OCI-LY7 (cell line): ENCODE measurements around the gene ADRA1B. TPM values are rescaled to one million over a fixed set of nuclear protein-coding genes. Genes with fewer than 3 reads are reported as not detected.
A peak's percentile ranks its signal among the peaks of the same experiment; 100 is the strongest.

Experiments used
- BruUV-seq: library from RNA; stranded (reverse); fragments of 400-500 nt; replicated peaks from 2 replicates; lab custom pipeline; 2021; lab: Mats Ljungman, UMichigan
- CTCF ChIA-PET: fragments of 300-600 bp; sonication (Branson Sonifier 250); formaldehyde crosslinking; loops from one replicate; lab custom pipeline; 2022; ENCODE audit warnings: antibody characterized with exemption; ENCODE audit not compliant: unreplicated experiment; lab: Charles Lee
- POLR2A ChIA-PET: fragments of 300-600 bp; sonication (Branson Sonifier 250); formaldehyde crosslinking; loops from one replicate; lab custom pipeline; 2022; ENCODE audit warnings: antibody characterized with exemption; lab: Charles Lee
- DNase-seq: peaks from one replicate; pipeline ENCODE4 v3.0.0-alpha.2; 2015; ENCODE audit warnings: low spot score
- H2AFZ ChIP-seq: fragments of 200-600 bp; sonication (generic), shearing (Covaris generic); 2 replicates; pipeline ENCODE4 v1.6.1; 2014; ENCODE audit warnings: mild to moderate bottlenecking, antibody characterized with exemption, low read length, moderate library complexity
- H3K27ac ChIP-seq: fragments of 200-600 bp; sonication (generic); 2 replicates; pipeline ENCODE4 v1.5.1; 2014; ENCODE audit warnings: mixed run types, low read depth, mild to moderate bottlenecking, moderate library complexity, low read length, inconsistent platforms; ENCODE audit not compliant: poor library complexity, severe bottlenecking
- H3K36me3 ChIP-seq: fragments of 200-600 bp; sonication (generic); 2 replicates; pipeline ENCODE4 v1.6.1; 2014; ENCODE audit warnings: mild to moderate bottlenecking, antibody characterized with exemption, low read length, moderate library complexity, mixed read lengths; ENCODE audit not compliant: insufficient read depth
- H3K4me1 ChIP-seq: fragments of 200-600 bp; sonication (generic); 2 replicates; pipeline ENCODE4 v1.5.1; 2014; ENCODE audit warnings: mild to moderate bottlenecking, low read length; ENCODE audit not compliant: insufficient read depth, poor library complexity, severe bottlenecking
- H3K4me2 ChIP-seq: fragments of 200-600 bp; sonication (generic); 2 replicates; pipeline ENCODE4 v1.6.1; 2014; ENCODE audit warnings: mild to moderate bottlenecking, low read length
- H3K4me3 ChIP-seq: fragments of 200-600 bp; sonication (generic); 2 replicates; pipeline ENCODE4 v1.5.1; 2014; ENCODE audit warnings: mild to moderate bottlenecking, low read depth, low read length; ENCODE audit not compliant: poor library complexity, severe bottlenecking
- H3K79me2 ChIP-seq: fragments of 200-600 bp; sonication (generic); 2 replicates; pipeline ENCODE4 v1.6.1; 2016; ENCODE audit warnings: low read depth, mild to moderate bottlenecking, low read length, moderate library complexity, mixed read lengths; ENCODE audit not compliant: insufficient read depth
- H3K9me2 ChIP-seq: fragments of 200-600 bp; sonication (generic); 2 replicates; pipeline ENCODE4 v1.6.1; 2016; ENCODE audit warnings: mild to moderate bottlenecking, low read length, mixed read lengths; ENCODE audit not compliant: insufficient read depth
- H3K9me3 ChIP-seq: fragments of 200-600 bp; sonication (generic); 2 replicates; pipeline ENCODE4 v1.6.1; 2014; ENCODE audit warnings: mild to moderate bottlenecking, mixed run types, low read length, mixed read lengths
- H4K20me1 ChIP-seq: fragments of 200-600 bp; sonication (generic); 2 replicates; pipeline ENCODE4 v1.6.1; 2014; ENCODE audit warnings: mild to moderate bottlenecking, antibody characterized with exemption, low read length, moderate library complexity, mixed read lengths; ENCODE audit not compliant: insufficient read depth
- CTCF ChIP-seq: fragments of 200-600 bp; sonication (generic); conservative IDR thresholded peaks from 2 replicates; pipeline ENCODE4 v1.5.1; 2014; ENCODE audit warnings: mild to moderate bottlenecking, antibody characterized with exemption, low read length, moderate library complexity, mixed read lengths
- EZH2phosphoT487 ChIP-seq: fragments of 200-600 bp; sonication (generic); IDR thresholded peaks from 2 replicates; pipeline ENCODE4 v1.6.1; 2018; ENCODE audit warnings: low read depth, borderline replicate concordance, mild to moderate bottlenecking, mixed run types, antibody characterized with exemption, low read length, moderate library complexity, mixed read lengths
- intact Hi-C: fragments of 100-400 bp; cut with micrococcal nuclease; formaldehyde crosslinking; loops from one replicate; pipeline ENCODE4 v1.10.0; 2022; ENCODE audit not compliant: unreplicated experiment
- total RNA-seq, 2 experiments: library from RNA; depleted of rRNA in 1 of 2; stranded (reverse); fragments of >200 nt in 1 of 2; shearing (Covaris generic) in 1 of 2; gene quantifications; 2 replicates each; pipeline ENCODE4 v1.2.3, GENCODE V29; 2014 to 2022

ADRA1B gene
- total RNA-seq, 2 experiments from 2014 or later, result not detected

GRCh38 chr5:159963935-159964334, 47.7 kb downstream of the ADRA1B start:
- H3K36me3 ChIP-seq, result no peaks in the 10 kb centered on the region
- H3K9me2 ChIP-seq, result no peaks in the 10 kb centered on the region
- no peaks in the 10 kb centered on the region for H3K79me2 ChIP-seq
- no peak overlapping the region for H2AFZ ChIP-seq
- CTCF ChIA-PET, result no interaction called here
- no peaks in the 10 kb centered on the region for H3K4me1 ChIP-seq
- H4K20me1 ChIP-seq, result no peaks in the 10 kb centered on the region
- intact Hi-C loops, result no loop called here
- H3K4me2 ChIP-seq, result no peak overlapping the region
- H3K9me3 ChIP-seq, result no peaks in the 10 kb centered on the region
- POLR2A ChIA-PET, result interaction anchor here (0.6 to 1.2 kb wide), 3 partner anchors 120 to 687 kb away, joined by 3 to 4 read pairs (median 3); no protein-coding TSS in a partner anchor
- no peak overlapping the region for H3K27ac ChIP-seq
- no peak for DNase-seq
- TF ChIP-seq EZH2phosphoT487 (no peak), CTCF (no peak)
- BruUV-seq, result no TSS peak
- no peak overlapping the region for H3K4me3 ChIP-seq

GRCh38 chr5:159965031-159965837, 49.0 kb downstream of the ADRA1B start:
- POLR2A ChIA-PET, result interaction anchor here (0.7 to 1.2 kb wide), 3 partner anchors 15 to 186 kb away, joined by 3 to 4 read pairs (median 4); no protein-coding TSS in a partner anchor
- BruUV-seq, result no TSS peak

More at GRCh38 chr5:159965031-159965837, 49.0 kb downstream of the ADRA1B start:
- no peak overlapping the region for H2AFZ ChIP-seq
- no peak overlapping the region for H3K4me3 ChIP-seq
- H3K27ac ChIP-seq, result no peak overlapping the region
- CTCF ChIA-PET, result no interaction called here
- H4K20me1 ChIP-seq, result no peaks in the 10 kb centered on the region
- intact Hi-C loops, result loop anchor here (5.0 kb wide), 2 partner anchors 678 to 808 kb away; no protein-coding TSS in a partner anchor
- H3K9me3 ChIP-seq, result no peaks in the 10 kb centered on the region
- no peaks in the 10 kb centered on the region for H3K4me1 ChIP-seq
- DNase-seq, result peak; percentile 42
- TF ChIP-seq CTCF (peak; percentile 76), EZH2phosphoT487 (no peak)
- H3K4me2 ChIP-seq, result no peak overlapping the region
- H3K9me2 ChIP-seq, result no peaks in the 10 kb centered on the region
- no peaks in the 10 kb centered on the region for H3K36me3 ChIP-seq
- no peaks in the 10 kb centered on the region for H3K79me2 ChIP-seq
